ENCODE results near the gene MAP2K7.

DNA sequence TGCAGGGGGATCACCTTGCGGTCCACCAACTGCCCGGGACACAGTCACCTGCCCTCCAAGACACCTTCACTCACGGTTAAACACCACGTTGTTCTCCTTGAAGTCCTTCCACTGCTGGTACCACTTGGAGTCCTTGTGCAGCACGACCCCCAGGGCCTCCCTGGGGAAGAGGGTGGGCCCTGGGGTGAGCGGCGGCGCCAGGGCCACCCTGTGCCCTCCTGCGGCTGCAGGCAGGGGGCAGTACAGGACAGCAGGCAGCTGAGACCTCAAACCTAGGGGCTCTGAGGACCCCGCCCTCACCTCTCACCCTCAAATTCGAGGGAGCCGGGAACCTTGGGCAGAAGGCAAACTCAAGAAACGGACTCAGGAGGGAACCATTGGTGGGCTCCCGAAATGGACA is 29.7 kb downstream of the MAP2K7 start:
- TF ChIP-seq, protein P1, sequence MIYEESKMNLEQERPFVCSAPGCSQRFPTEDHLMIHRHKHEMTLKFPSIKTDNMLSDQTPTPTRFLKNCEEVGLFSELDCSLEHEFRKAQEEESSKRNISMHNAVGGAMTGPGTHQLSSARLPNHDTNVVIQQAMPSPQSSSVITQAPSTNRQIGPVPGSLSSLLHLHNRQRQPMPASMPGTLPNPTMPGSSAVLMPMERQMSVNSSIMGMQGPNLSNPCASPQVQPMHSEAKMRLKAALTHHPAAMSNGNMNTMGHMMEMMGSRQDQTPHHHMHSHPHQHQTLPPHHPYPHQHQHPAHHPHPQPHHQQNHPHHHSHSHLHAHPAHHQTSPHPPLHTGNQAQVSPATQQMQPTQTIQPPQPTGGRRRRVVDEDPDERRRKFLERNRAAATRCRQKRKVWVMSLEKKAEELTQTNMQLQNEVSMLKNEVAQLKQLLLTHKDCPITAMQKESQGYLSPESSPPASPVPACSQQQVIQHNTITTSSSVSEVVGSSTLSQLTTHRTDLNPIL (CRISPR knock-in tag; IDR thresholded peaks at IDR 0.05; ENCODE audit: low read depth), result no peak
- no peak for TF ChIP-seq PPARA (CRISPR knock-in tag; IDR thresholded peaks at IDR 0.05; ENCODE audit: borderline replicate concordance)
- no peak for TF ChIP-seq ZNF8 (CRISPR knock-in tag; IDR thresholded peaks at IDR 0.05)
- TF ChIP-seq OSR1 (CRISPR knock-in tag; IDR thresholded peaks at IDR 0.05), result no peak
- TF ChIP-seq ZFP3 (CRISPR knock-in tag; IDR thresholded peaks at IDR 0.05), result no peak
- TF ChIP-seq ZC3H10 (CRISPR knock-in tag; IDR thresholded peaks at IDR 0.05), result no peak
